Duodenal mucosa (tissue), 2 donors: ENCODE results near the gene CCL18.
"Not testable (repeated sequence)": the region's sequence is repeated elsewhere in the genome, so short reads cannot be mapped to it uniquely, and the experiment has no call there.

ENCODE experiments used
- H3K27ac ChIP-seq: one replicate; pipeline ENCODE4 v1.7.0; 2013; ENCODE audit warnings: low read depth, low read length
- H3K27me3 ChIP-seq, 2 donors: one replicate each; pipeline ENCODE4 v1.7.0; 2013; ENCODE audit warnings: low read length in 2 of 2, control low read depth in 1 of 2; ENCODE audit not compliant: insufficient read depth in 2 of 2, control insufficient read depth in 1 of 2
- H3K36me3 ChIP-seq, 2 donors: one replicate each; pipeline ENCODE4 v1.7.0; 2013; ENCODE audit warnings: low read length in 2 of 2, control low read depth in 1 of 2; ENCODE audit not compliant: insufficient read depth in 2 of 2, control insufficient read depth in 1 of 2
- H3K4me1 ChIP-seq, 2 donors: one replicate each; pipeline ENCODE4 v1.7.0; 2013; ENCODE audit warnings: low read length in 2 of 2, control low read depth in 1 of 2; ENCODE audit not compliant: insufficient read depth in 2 of 2, control insufficient read depth in 1 of 2
- H3K4me3 ChIP-seq, 2 donors: one replicate each; pipeline ENCODE4 v1.7.0; 2013; ENCODE audit warnings: low read length in 2 of 2, low read depth in 1 of 2
- H3K9ac ChIP-seq, 2 donors: one replicate each; pipeline ENCODE4 v1.7.0; 2013; ENCODE audit warnings: low read length in 2 of 2, low read depth in 1 of 2
- H3K9me3 ChIP-seq, 2 donors: one replicate each; pipeline ENCODE4 v1.7.0; 2013; ENCODE audit warnings: low read length in 2 of 2, control low read depth in 1 of 2; ENCODE audit not compliant: control insufficient read depth in 1 of 2

The CCL18 gene

GRCh38 chr17:36063786-36064541 is at the start of gene CCL18:
TSS of gene CCL18 (plus strand) at chr17:36064272. CDS start at chr17:36064343, 71 bp downstream.
- no peaks in the 10 kb centered on the region for H3K27me3 ChIP-seq
- no peaks in the 10 kb centered on the region for H3K36me3 ChIP-seq
- no peaks in the 10 kb centered on the region for H3K9me3 ChIP-seq
- H3K9ac ChIP-seq = no peak within 1 kb of the TSS
- no peaks in the 10 kb centered on the region for H3K4me1 ChIP-seq
- H3K4me3 ChIP-seq = no peak within 1 kb of the TSS
- H3K27ac ChIP-seq = no peak within 1 kb of the TSS

GRCh38 chr17:36014946-36015345 is 49.1 kb upstream of the CCL18 start:
- Histone ChIP-seq H3K36me3 (no peaks in the 10 kb centered on the region), H3K9ac (no peak overlapping the region), H3K27me3 (no peaks in the 10 kb centered on the region), H3K4me1 (no peaks in the 10 kb centered on the region), H3K4me3 (no peak overlapping the region), H3K9me3 (no peaks in the 10 kb centered on the region), H3K27ac (no peak overlapping the region)

GRCh38 chr17:36015895-36016294 is 48.2 kb upstream of the CCL18 start:
- H3K9me3 ChIP-seq, H3K27ac ChIP-seq, H3K4me1 ChIP-seq, H3K36me3 ChIP-seq, H3K4me3 ChIP-seq, H3K27me3 ChIP-seq, H3K9ac ChIP-seq: not testable (repeated sequence)

- H3K4me3 ChIP-seq = no peak overlapping the region
- H3K4me1 ChIP-seq = no peaks in the 10 kb centered on the region
- H3K9me3 ChIP-seq = no peaks in the 10 kb centered on the region
- no peaks in the 10 kb centered on the region for H3K27me3 ChIP-seq
- no peak overlapping the region for H3K9ac ChIP-seq
- no peaks in the 10 kb centered on the region for H3K36me3 ChIP-seq
- H3K27ac ChIP-seq = no peak overlapping the region
Measured at GRCh38 chr17:36016555-36016954, 47.5 kb upstream of the CCL18 start.

- Histone ChIP-seq H3K27me3 (no peaks in the 10 kb centered on the region), H3K4me1 (no peaks in the 10 kb centered on the region), H3K27ac (no peak within 1 kb of the TSS), H3K9ac (no peak within 1 kb of the TSS), H3K9me3 (no peaks in the 10 kb centered on the region), H3K36me3 (no peaks in the 10 kb centered on the region), H3K4me3 (no peak within 1 kb of the TSS)
Measured at GRCh38 chr17:36017799-36018198, 46.3 kb upstream of the CCL18 start, which contains the start of gene CCL23. TSS of gene CCL23 (minus strand) at chr17:36017972. CDS start at chr17:36017897, 75 bp downstream.

- Histone ChIP-seq H3K27me3 (no peaks in the 10 kb centered on the region), H3K9me3 (no peaks in the 10 kb centered on the region), H3K9ac (no peak overlapping the region), H3K36me3 (no peaks in the 10 kb centered on the region), H3K4me3 (no peak overlapping the region), H3K4me1 (no peaks in the 10 kb centered on the region), H3K27ac (no peak overlapping the region)
Measured at GRCh38 chr17:36019423-36019822, 44.6 kb upstream of the CCL18 start.

GRCh38 chr17:36024106-36024869 is 39.8 kb upstream of the CCL18 start:
- H3K9me3 ChIP-seq = no peaks in the 10 kb centered on the region
- no peak overlapping the region for H3K4me3 ChIP-seq
- H3K27me3 ChIP-seq = no peaks in the 10 kb centered on the region
- H3K36me3 ChIP-seq = no peaks in the 10 kb centered on the region
- no peaks in the 10 kb centered on the region for H3K4me1 ChIP-seq
- H3K27ac ChIP-seq = no peak overlapping the region
- H3K9ac ChIP-seq = no peak overlapping the region

GRCh38 chr17:36027761-36028160 is 36.3 kb upstream of the CCL18 start:
- Histone ChIP-seq H3K4me1 (peaks cover 20 to 31% of the 10 kb centered on the region in 2 donors), H3K9me3 (no peaks in the 10 kb centered on the region), H3K4me3 (no peak overlapping the region), H3K9ac (no peak overlapping the region), H3K27me3 (no peaks in the 10 kb centered on the region), H3K36me3 (no peaks in the 10 kb centered on the region), H3K27ac (no peak overlapping the region)

- Histone ChIP-seq H3K27ac (no peak overlapping the region), H3K9me3 (no peaks in the 10 kb centered on the region), H3K27me3 (no peaks in the 10 kb centered on the region), H3K9ac (no peak overlapping the region), H3K4me1 (peaks cover 31 to 53% of the 10 kb centered on the region in 2 donors), H3K4me3 (no peak overlapping the region), H3K36me3 (no peaks in the 10 kb centered on the region)
Measured at GRCh38 chr17:36030956-36031355, 33.1 kb upstream of the CCL18 start.

- Histone ChIP-seq H3K4me1 (peaks cover 31 to 53% of the 10 kb centered on the region in 2 donors), H3K9ac (no peak overlapping the region), H3K27me3 (no peaks in the 10 kb centered on the region), H3K27ac (no peak overlapping the region), H3K36me3 (no peaks in the 10 kb centered on the region), H3K9me3 (no peaks in the 10 kb centered on the region), H3K4me3 (no peak overlapping the region)
Measured at GRCh38 chr17:36034127-36034526, 29.9 kb upstream of the CCL18 start.
